Upper lobe of right lung (tissue), 1 donor: ENCODE measurements around the gene EVA1C. TPM values are rescaled to one million over a fixed set of nuclear protein-coding genes. Genes with fewer than 3 reads are reported as not detected.
"Not testable (repeated sequence)": the region's sequence is repeated elsewhere in the genome, so short reads cannot be mapped to it uniquely, and the experiment has no call there.

Experiments used
- ATAC-seq: fragments of 200-7000 bp; cut with Tn5 transposase; one replicate; pipeline ENCODE4 v1.9.1; 2020; ENCODE audit warnings: mild to moderate bottlenecking, moderate library complexity
- DNase-seq: peaks from one replicate; pipeline ENCODE4 v3.0.0-alpha.2; 2020
- H3K27ac ChIP-seq: fragments of 200-600 bp; one replicate; pipeline ENCODE4 v1.8.0; 2022
- H3K27me3 ChIP-seq: fragments of 200-600 bp; one replicate; pipeline ENCODE4 v1.8.0; 2022; ENCODE audit warnings: mild to moderate bottlenecking
- H3K36me3 ChIP-seq: fragments of 200-600 bp; one replicate; pipeline ENCODE4 v1.8.0; 2022
- H3K4me1 ChIP-seq: fragments of 200-600 bp; one replicate; pipeline ENCODE4 v1.8.0; 2022
- H3K4me3 ChIP-seq: fragments of 200-600 bp; one replicate; pipeline ENCODE4 v1.8.0; 2022; ENCODE audit warnings: mild to moderate bottlenecking
- H3K9me3 ChIP-seq: fragments of 200-600 bp; one replicate; pipeline ENCODE4 v1.8.0; 2022
- CTCF ChIP-seq: fragments of 200-600 bp; IDR thresholded peaks from one replicate; pipeline ENCODE4 v1.8.0; 2022; ENCODE audit warnings: antibody characterized with exemption
- intact Hi-C: fragments of 100-400 bp; cut with DNase I; formaldehyde crosslinking; loops from one replicate; pipeline ENCODE4 v1.11.0; 2022
- total RNA-seq: library from RNA; stranded (reverse); fragmentation: NEBNext Ultra II Directional; extraction: Animal tissue kit (Norgen Biotek cat#: 25700); gene quantifications from one replicate; pipeline ENCODE4 v1.2.1, GENCODE V29; 2021
- donor health status: DM: no; HTN: yes; CAD: no; lungs with severe emphysema.

Gene EVA1C
- total RNA-seq, 1 donor from 2014 or later = 55.4 TPM

GRCh38 chr21:32484706-32485380 lies 72.3 kb downstream of the EVA1C start:
- ATAC-seq (peak; percentile 90), DNase-seq (peak; percentile 83)
- intact Hi-C loops = no loop called here
- Histone ChIP-seq H3K27ac (peak overlapping the region; percentile 75), H3K27me3 (no peaks in the 10 kb centered on the region), H3K36me3 (peaks cover under 1% of the 10 kb centered on the region), H3K4me3 (no peak overlapping the region), H3K9me3 (no peaks in the 10 kb centered on the region), H3K4me1 (no peaks in the 10 kb centered on the region)
- TF ChIP-seq CTCF = no peak

GRCh38 chr21:32492376-32492775 lies 79.9 kb downstream of the EVA1C start:
- TF ChIP-seq CTCF = no peak
- Histone ChIP-seq H3K27ac (no peak overlapping the region), H3K27me3 (no peaks in the 10 kb centered on the region), H3K4me3 (no peak overlapping the region), H3K9me3 (no peaks in the 10 kb centered on the region), H3K36me3 (peaks cover 32% of the 10 kb centered on the region), H3K4me1 (peaks cover 5% of the 10 kb centered on the region)
- intact Hi-C loops = no loop called here
- ATAC-seq (no peak), DNase-seq (no peak)

DNA sequence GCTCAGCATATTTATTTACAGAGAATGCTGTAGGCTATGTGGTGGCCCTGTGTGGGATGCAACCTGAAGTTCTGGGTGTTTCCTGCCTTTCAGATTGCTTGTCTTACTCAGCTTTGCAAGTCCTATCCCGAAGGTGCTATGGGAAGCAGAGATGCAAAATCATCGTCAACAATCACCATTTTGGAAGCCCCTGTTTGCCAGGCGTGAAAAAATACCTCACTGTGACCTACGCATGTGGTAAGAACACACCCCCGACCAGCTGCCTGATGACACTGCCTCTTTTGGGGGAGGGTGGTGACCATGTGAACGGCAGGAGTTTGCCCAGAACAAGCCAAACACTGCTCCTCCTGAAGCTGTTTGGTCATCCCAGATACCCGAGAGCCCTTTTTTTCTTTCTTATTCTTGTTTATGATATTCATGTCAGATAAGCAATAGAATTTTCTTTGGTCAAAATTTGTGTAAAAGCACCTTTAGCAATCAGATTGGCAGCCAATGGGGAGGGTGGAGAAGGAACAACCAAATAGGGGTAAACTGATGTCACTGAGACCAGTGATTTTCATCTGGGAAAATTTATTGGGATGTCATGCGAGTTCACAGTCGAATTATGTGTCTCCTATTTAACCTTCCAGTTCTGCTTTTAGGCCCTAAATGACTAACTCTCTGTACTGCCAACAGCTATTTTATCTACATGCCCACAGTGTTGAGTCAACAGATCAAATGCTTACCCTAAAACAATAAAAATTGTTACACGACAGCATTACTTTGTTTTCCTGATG lies 82.6 kb downstream of the EVA1C start:
- TF ChIP-seq CTCF = no peak
- H3K27me3 ChIP-seq = no peaks in the 10 kb centered on the region
- H3K36me3 ChIP-seq = peaks cover 36% of the 10 kb centered on the region
- DNase-seq = no peak
- no peak overlapping the region for H3K4me3 ChIP-seq
- intact Hi-C loops = no loop called here
- H3K9me3 ChIP-seq = no peaks in the 10 kb centered on the region
- no peak for ATAC-seq
- no peak overlapping the region for H3K27ac ChIP-seq
- peaks cover 11% of the 10 kb centered on the region for H3K4me1 ChIP-seq

GRCh38 chr21:32496568-32496967 lies 84.1 kb downstream of the EVA1C start:
- H3K4me3 ChIP-seq = no peak overlapping the region
- no peaks in the 10 kb centered on the region for H3K27me3 ChIP-seq
- no peak for ATAC-seq
- peaks cover 11% of the 10 kb centered on the region for H3K4me1 ChIP-seq
- peaks cover 40% of the 10 kb centered on the region for H3K36me3 ChIP-seq
- no peak for TF ChIP-seq CTCF
- intact Hi-C loops = no loop called here
- no peaks in the 10 kb centered on the region for H3K9me3 ChIP-seq
- no peak overlapping the region for H3K27ac ChIP-seq
- DNase-seq = no peak

DNA sequence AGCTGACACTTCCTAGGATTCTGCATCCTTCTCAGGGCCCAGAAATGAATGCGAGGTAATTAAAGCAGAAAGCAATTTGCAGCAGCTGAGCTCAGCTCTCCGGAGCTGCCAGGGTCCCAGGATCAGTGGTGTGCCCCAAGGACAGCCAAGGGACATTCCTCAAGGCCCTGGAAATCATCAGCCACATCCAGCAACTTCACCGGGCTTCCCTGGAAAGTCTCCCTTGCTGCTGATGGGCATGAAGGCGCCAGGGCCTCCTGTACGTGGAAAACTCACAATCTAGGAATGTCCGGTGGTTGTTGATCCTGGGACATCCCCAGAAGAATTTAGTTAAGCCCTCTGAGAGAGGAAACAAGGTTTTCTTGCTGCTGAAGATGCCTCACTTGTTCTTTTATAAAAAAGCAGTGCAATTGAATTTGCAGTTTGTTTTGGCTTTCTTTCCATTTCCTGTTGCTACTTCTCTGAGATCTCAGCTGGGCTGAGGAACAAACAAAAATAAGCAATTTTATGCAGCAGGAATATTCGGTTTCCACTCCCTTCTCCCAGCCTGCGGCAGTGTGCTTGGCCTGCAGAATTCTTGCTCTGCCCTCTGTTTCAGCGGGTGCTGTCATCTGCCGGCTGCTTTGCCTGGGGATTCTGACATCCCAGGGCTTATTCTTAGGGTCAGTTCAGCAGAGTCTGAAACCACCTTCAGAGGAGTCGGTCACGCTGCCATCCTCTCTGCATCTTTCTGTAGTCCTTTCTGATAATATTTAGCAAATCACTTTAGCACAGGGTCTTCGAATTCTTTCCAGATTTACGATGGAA lies 86.9 kb downstream of the EVA1C start:
- H3K36me3 ChIP-seq = peaks cover 61% of the 10 kb centered on the region
- intact Hi-C loops = no loop called here
- H3K27me3 ChIP-seq = no peaks in the 10 kb centered on the region
- H3K27ac ChIP-seq = no peak overlapping the region
- TF ChIP-seq CTCF = no peak
- DNase-seq (no peak), ATAC-seq (no peak)
- no peak overlapping the region for H3K4me3 ChIP-seq
- no peaks in the 10 kb centered on the region for H3K9me3 ChIP-seq
- H3K4me1 ChIP-seq = peaks cover 6% of the 10 kb centered on the region

GRCh38 chr21:32503641-32504040 lies 91.1 kb downstream of the EVA1C start:
- H3K27me3 ChIP-seq, intact Hi-C loops, H3K27ac ChIP-seq, ATAC-seq, H3K9me3 ChIP-seq, H3K4me1 ChIP-seq, DNase-seq, H3K4me3 ChIP-seq: not testable (repeated sequence)
- peaks cover 59% of the 10 kb centered on the region for H3K36me3 ChIP-seq

GRCh38 chr21:32505767-32506166 lies 93.3 kb downstream of the EVA1C start:
- H3K27ac ChIP-seq, H3K4me1 ChIP-seq, ATAC-seq, H3K27me3 ChIP-seq, intact Hi-C loops, DNase-seq, H3K9me3 ChIP-seq, H3K4me3 ChIP-seq: not testable (repeated sequence)
- H3K36me3 ChIP-seq = peaks cover 74% of the 10 kb centered on the region

DNA sequence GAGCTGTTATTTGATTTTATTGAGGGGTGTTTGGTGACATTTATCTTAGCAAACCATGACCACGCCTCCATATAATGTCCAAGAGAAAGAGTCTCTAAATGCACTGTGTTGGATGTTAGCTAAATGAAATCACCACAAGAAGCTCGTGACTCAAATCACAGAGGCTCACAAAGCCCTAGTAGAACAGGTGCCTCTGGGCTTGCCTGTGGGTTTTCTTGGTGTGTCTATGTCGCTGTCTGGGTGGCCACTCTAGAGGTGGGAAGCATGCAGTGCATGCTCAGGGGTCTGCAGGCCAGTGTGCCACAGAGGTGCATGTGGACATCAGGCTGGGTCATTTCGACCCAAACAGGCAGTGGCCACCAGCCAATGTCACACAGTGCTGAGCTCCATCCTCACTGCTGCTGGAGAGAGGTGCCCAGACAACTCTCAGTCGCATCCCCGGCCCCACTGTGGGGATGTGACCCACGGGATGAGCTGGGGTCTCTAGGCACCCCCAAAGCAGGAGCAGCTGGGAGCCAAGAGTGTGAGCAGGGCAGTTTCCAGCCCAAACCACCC lies 94.0 kb downstream of the EVA1C start:
- ATAC-seq, H3K4me1 ChIP-seq: not testable (repeated sequence)
- H3K36me3 ChIP-seq = peaks cover 73% of the 10 kb centered on the region

More for the DNA sequence above, 94.0 kb downstream of the EVA1C start:
- DNase-seq, H3K9me3 ChIP-seq, intact Hi-C loops, H3K4me3 ChIP-seq, H3K27me3 ChIP-seq, H3K27ac ChIP-seq: not testable (repeated sequence)
